Measurements from ENCODE around the gene PPP1R12B. TPM values are rescaled to one million over a fixed set of nuclear protein-coding genes. Genes with fewer than 3 reads are reported as not detected.

The PPP1R12B gene
- total and polyA plus RNA-seq, 2 donors (not counting 3 experiments of a cell fraction or from before 2014, with no cell fraction given) = 8.4 to 11.5 TPM

GRCh38 chr1:202320081-202320405 is 28.5 kb upstream of the PPP1R12B start:
- Histone ChIP-seq H3K4me1 (ENCODE audit: control insufficient read depth, extremely low read depth, insufficient read depth, low read length) (no peaks in the 10 kb centered on the region), H3K27me3 (ENCODE audit: control insufficient read depth in 2 of 2, insufficient read depth in 2 of 2, low read length in 2 of 2) (no peaks in the 10 kb centered on the region), H3K79me2 (ENCODE audit: control insufficient read depth, insufficient read depth, low read length) (no peaks in the 10 kb centered on the region), H3K4me3 (replicated peaks in 1 of 3; ENCODE audit: insufficient read depth in 1 of 3, low read depth in 1 of 3, low read length in 3 of 3) (no peak overlapping the region), H2AFZ (ENCODE audit: low read depth, low read length) (no peak overlapping the region), H4K20me1 (replicated peaks; ENCODE audit: control insufficient read depth, extremely low read depth, insufficient read depth, low read length) (no peaks in the 10 kb centered on the region), H3K9me3 (replicated peaks; ENCODE audit: control insufficient read depth, insufficient read depth, low read length) (no peaks in the 10 kb centered on the region), H3K4me2 (ENCODE audit: insufficient read depth, low read length) (no peak overlapping the region), H3K9ac (replicated peaks; ENCODE audit: extremely low read depth, insufficient read depth, low read length) (no peak overlapping the region), H3K9me1 (replicated peaks; ENCODE audit: control insufficient read depth, extremely low read depth, insufficient read depth, low read length) (no peaks in the 10 kb centered on the region), H3K36me3 (ENCODE audit: control insufficient read depth in 2 of 2, extremely low read depth in 1 of 2, insufficient read depth in 2 of 2, low read length in 2 of 2) (no peaks in the 10 kb centered on the region), H3K27ac (ENCODE audit: insufficient read depth, low read depth, low read length) (no peak overlapping the region)
- FAIRE-seq (no peak), DNase-seq (ENCODE audit: low read depth, low spot score) (no peak)
- ChIA-PET CTCF (interaction anchor here (0.6 to 2.4 kb wide), 5 partner anchors 9 to 131 kb away, joined by 3 to 15 read pairs (median 6); no protein-coding TSS in a partner anchor), POLR2A (no interaction called here)
- intact Hi-C loops (cut with micrococcal nuclease) = no loop called here
- TF ChIP-seq MAX (IDR thresholded peaks at IDR 0.05; ENCODE audit: insufficient read depth, insufficient read length) (no peak), JUN (IDR thresholded peaks at IDR 0.05; ENCODE audit: borderline replicate concordance, insufficient read depth, insufficient read length, low read depth) (no peak), GATA2 (IDR thresholded peaks at IDR 0.05; ENCODE audit: insufficient read depth, insufficient read length, low read depth, low read length) (no peak), POLR2AphosphoS5 (IDR thresholded peaks at IDR 0.05; ENCODE audit: insufficient read depth, low read depth, low read length) (no peak), EZH2 (IDR thresholded peaks at IDR 0.05; ENCODE audit: borderline replicate concordance, low read depth, low read length, severe bottlenecking) (no peak), MYC (IDR thresholded peaks at IDR 0.05; ENCODE audit: low read depth, low read length) (no peak), FOS (IDR thresholded peaks at IDR 0.05; ENCODE audit: borderline replicate concordance, insufficient read depth, low read length) (no peak), CTCF (IDR thresholded peaks at IDR 0.05; ENCODE audit: extremely low read depth in 1 of 2, insufficient read depth in 1 of 2, low read depth in 1 of 2, low read length in 2 of 2) (no peak), POLR2A (IDR thresholded peaks at IDR 0.05; ENCODE audit: low read depth, low read length) (no peak)
- no TSS peak for BruUV-seq (replicated peaks)
- dilution Hi-C loops (cut with MboI; ENCODE audit: extremely low pct_ligation_motif_present, low sequenced_read_pairs) = loop anchor here (25.0 kb wide), 1 partner anchor 108 kb away; no protein-coding TSS in a partner anchor
